ENCODE results near the gene KRT73.

KRT73 gene

GRCh38 chr12:52617403-52617785, 965 bp downstream of the KRT73 start:
- DNase-seq = no peak

- no peak for DNase-seq
These were observed 1.5 kb downstream of the KRT73 start for GRCh38 chr12:52616680-52617402.

GRCh38 chr12:52615912-52616311, 2.4 kb downstream of the KRT73 start:
- no peak for DNase-seq

- no peak for DNase-seq
These were observed 3.0 kb downstream of the KRT73 start for GRCh38 chr12:52615208-52615868.

GRCh38 chr12:52614381-52615207, 3.8 kb downstream of the KRT73 start:
- DNase-seq = no peak

GRCh38 chr12:52613384-52614030, 4.9 kb downstream of the KRT73 start:
- DNase-seq = no peak

- no peak for DNase-seq
These were observed 5.7 kb downstream of the KRT73 start for GRCh38 chr12:52612431-52613383.

GRCh38 chr12:52611080-52611468, 7.3 kb downstream of the KRT73 start:
- no peak for DNase-seq

- DNase-seq = no peak
These were observed 9.3 kb downstream of the KRT73 start for GRCh38 chr12:52608826-52609630.

GRCh38 chr12:52608161-52608560, 10.2 kb downstream of the KRT73 start:
- DNase-seq = no peak

GRCh38 chr12:52607314-52607713, 11.0 kb downstream of the KRT73 start:
- DNase-seq = no peak

GRCh38 chr12:52606581-52607218, 11.7 kb downstream of the KRT73 start:
- no peak for DNase-seq

GRCh38 chr12:52606096-52606495, 12.3 kb downstream of the KRT73 start:
- no peak for DNase-seq

- DNase-seq = no peak
These were observed 12.8 kb downstream of the KRT73 start for GRCh38 chr12:52605542-52605941.

- no peak for DNase-seq
These were observed 13.5 kb downstream of the KRT73 start for GRCh38 chr12:52604859-52605258.

- no peak for DNase-seq
These were observed 15.0 kb downstream of the KRT73 start for GRCh38 chr12:52603314-52603713.

GRCh38 chr12:52602552-52602951, 15.8 kb downstream of the KRT73 start:
- DNase-seq = no peak

- DNase-seq = no peak
These were observed 16.7 kb downstream of the KRT73 start for GRCh38 chr12:52601671-52602070.

GRCh38 chr12:52600941-52601481, 17.3 kb downstream of the KRT73 start, which contains the start of gene KRT72:
KRT72 (minus strand) TSS chr12:52601463; CDS start chr12:52601452, 11 bp downstream.
- no peak for DNase-seq

- no peak for DNase-seq
These were observed 17.9 kb downstream of the KRT73 start for GRCh38 chr12:52600475-52600874.

Data from right kidney (tissue), 1 donor.